Body of pancreas (tissue), 4 donors: Measurements from ENCODE around the gene LAMA5.

Experiments used
- CTCF ChIP-seq, 7 experiments: fragments of 450-650 bp in 4 of 7; fragments of 200-600 bp in 3 of 7; sonication (generic) in 3 of 7; IDR thresholded peaks; one replicate each; pipeline ENCODE4 v1.5.1; 2016 to 2019; ENCODE audit warnings: antibody characterized with exemption in 7 of 7
- POLR2A ChIP-seq, 3 donors: fragments of 450-650 bp; IDR thresholded peaks; one replicate each; pipeline ENCODE4 v1.6.1; 2016; ENCODE audit warnings: antibody characterized with exemption in 3 of 3, mild to moderate bottlenecking in 2 of 3

GRCh38 chr20:62311832-62312661 is 55.1 kb downstream of the LAMA5 start:
- TF ChIP-seq CTCF (IDR thresholded peaks at IDR 0.05), result no peak
- TF ChIP-seq POLR2A (IDR thresholded peaks at IDR 0.05), result no peak
